KOPT-K1 (cell line): ENCODE measurements around the gene WFDC11.
"Not testable (repeated sequence)": the region's sequence is repeated elsewhere in the genome, so short reads cannot be mapped to it uniquely, and the experiment has no call there.

Source experiments
- H3K27ac ChIP-seq: fragments of 200-600 bp; sonication (generic); 2 replicates; pipeline ENCODE4 v1.5.1; 2016; ENCODE audit warnings: antibody characterized with exemption, mild to moderate bottlenecking, low read depth, low read length; ENCODE audit not compliant: poor library complexity, severe bottlenecking
- H3K36me3 ChIP-seq: fragments of 200-600 bp; sonication (generic); 2 replicates; pipeline ENCODE4 v1.5.1; 2017; ENCODE audit warnings: antibody characterized with exemption, mild to moderate bottlenecking, low read length, moderate library complexity; ENCODE audit not compliant: insufficient read depth
- H3K9me3 ChIP-seq: fragments of 200-600 bp; sonication (generic); 2 replicates; pipeline ENCODE4 v1.5.1; 2017; ENCODE audit warnings: antibody characterized with exemption, low read length, mild to moderate bottlenecking; ENCODE audit not compliant: insufficient read depth, poor library complexity, severe bottlenecking

Gene WFDC11

DNA sequence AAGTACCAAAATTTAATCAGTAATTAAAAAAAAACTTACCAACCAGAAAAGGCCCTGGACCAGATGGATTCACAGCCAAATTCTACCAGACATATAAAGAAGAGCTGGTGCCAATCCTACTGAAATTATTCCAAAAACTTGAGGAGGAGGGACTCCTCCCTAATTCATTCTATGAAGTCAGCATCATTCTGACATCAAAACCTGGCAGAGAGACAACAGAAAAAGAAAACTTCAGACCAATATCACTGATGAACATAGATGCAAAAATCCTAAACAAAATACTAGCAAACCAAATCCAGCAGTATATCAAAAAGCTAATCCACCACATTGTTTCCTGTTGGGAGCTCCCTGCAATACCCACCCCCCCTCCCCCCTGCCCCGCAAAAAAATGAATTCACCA is at the start of gene WFDC11:
Gene WFDC11 (minus strand): TSS at position 101 of the 400 bp plus-strand sequence. CDS start 19,639 bp downstream, outside the sequence.
- no peak within 1 kb of the TSS for H3K27ac ChIP-seq

DNA sequence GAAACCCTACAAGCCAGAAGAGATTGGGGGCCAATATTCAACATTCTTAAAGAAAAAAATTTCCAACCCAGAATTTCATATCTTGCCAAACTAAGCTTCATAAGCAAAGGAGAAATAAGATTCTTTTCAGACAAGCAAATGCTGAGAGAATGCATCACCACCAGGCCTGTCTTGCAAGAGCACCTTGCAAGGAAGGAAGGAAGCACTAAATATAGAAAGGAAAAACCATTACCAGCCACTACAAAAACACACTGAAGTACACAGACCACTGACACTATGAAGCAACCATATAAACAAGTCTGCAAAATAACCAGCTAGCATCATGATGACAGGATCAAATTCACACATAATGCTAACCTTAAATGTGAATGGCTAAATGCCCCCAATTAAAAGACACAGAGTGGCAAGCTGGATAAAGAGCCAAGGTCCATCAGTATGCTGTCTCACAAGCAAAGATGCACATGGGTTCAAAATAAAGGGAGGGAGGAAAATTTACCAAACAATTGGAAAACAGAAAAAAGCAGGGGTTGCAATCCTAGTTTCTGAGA is 46.2 kb upstream of the WFDC11 start:
- H3K27ac ChIP-seq, H3K9me3 ChIP-seq, H3K36me3 ChIP-seq: not testable (repeated sequence)

More for the DNA sequence above, at the start of gene WFDC11:
- H3K9me3 ChIP-seq: no peaks in the 10 kb centered on the region
- H3K36me3 ChIP-seq: no peaks in the 10 kb centered on the region

- no peaks in the 10 kb centered on the region for H3K9me3 ChIP-seq
- no peak within 1 kb of the TSS for H3K27ac ChIP-seq
- H3K36me3 ChIP-seq: no peaks in the 10 kb centered on the region
Observed at GRCh38 chr20:45704969-45705637, 35.1 kb upstream of the WFDC11 start, which contains the start of gene WFDC10B. Gene WFDC10B (minus strand): TSS chr20:45705019. CDS start chr20:45685992, 19,027 bp downstream.

DNA sequence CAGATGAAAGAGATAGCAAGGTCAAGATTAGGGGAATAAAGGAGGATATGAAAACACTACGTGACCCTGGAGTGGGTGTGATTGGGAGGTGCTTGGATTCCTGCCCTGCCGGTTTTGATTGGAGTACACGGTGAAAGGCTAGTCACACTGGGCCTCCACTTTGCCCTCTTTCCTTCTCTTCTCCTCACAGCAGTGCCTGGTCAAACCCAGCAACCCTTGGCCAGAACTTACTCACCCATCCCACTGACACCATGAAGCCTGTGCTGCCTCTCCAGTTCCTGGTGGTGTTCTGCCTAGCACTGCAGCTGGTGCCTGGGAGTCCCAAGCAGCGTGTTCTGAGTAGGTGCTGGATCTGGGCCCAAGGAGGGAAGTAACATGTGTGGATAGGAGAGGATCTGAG is 31.8 kb upstream of the WFDC11 start, which contains the start of gene WFDC13:
Gene WFDC13 (plus strand): TSS at position 166 of the 400 bp plus-strand sequence. CDS start 86 bp downstream, at position 252.
- Histone ChIP-seq H3K9me3 (no peaks in the 10 kb centered on the region), H3K27ac (no peak within 1 kb of the TSS), H3K36me3 (no peaks in the 10 kb centered on the region)

DNA sequence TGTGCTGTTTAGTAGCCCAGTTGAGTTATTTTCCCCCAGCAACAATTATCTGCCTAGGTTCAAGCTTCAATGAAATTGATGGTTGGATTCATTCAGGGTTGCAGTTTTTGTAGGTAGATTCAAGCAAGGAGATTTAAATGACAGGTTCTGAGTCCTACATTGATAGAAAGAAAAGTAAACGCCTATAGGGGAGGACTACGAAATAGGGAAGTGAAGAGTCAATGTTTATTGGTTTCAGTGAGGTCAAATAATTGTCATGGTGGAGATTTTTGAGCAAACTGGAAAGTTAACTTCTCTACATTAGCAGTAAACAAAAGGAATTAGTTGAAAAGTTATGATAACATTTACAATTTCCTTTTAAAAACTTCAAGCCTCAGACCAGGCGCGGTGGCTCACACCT is 31.1 kb upstream of the WFDC11 start:
- H3K9me3 ChIP-seq: no peaks in the 10 kb centered on the region

DNA sequence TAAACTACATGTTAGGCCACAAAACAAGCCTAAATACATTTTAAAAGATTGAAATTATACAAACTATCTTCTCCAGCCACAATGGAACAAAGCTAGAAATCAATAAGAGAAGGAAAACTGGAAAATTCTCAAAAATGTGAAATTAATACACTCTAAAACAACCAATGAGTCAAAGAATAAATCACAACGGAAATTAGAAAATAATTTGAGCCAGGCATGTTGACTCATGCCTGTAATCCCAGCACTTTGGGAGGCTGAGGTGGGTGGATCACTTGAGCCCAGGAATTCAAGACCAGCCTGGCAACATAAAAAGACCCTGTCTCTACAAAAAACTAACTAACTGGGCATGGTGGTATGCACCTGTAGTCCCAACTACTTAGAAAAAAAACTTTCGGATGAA is 25.5 kb upstream of the WFDC11 start:
- Histone ChIP-seq H3K36me3 (no peaks in the 10 kb centered on the region), H3K27ac (no peak overlapping the region), H3K9me3 (no peaks in the 10 kb centered on the region)

More for the DNA sequence above, 31.1 kb upstream of the WFDC11 start:
- no peaks in the 10 kb centered on the region for H3K36me3 ChIP-seq
- no peak overlapping the region for H3K27ac ChIP-seq

- H3K27ac ChIP-seq, H3K9me3 ChIP-seq, H3K36me3 ChIP-seq: not testable (repeated sequence)
Observed at GRCh38 chr20:45693346-45693745, 23.3 kb upstream of the WFDC11 start.

- no peak overlapping the region for H3K27ac ChIP-seq
- H3K36me3 ChIP-seq: no peaks in the 10 kb centered on the region
- no peaks in the 10 kb centered on the region for H3K9me3 ChIP-seq
Observed at GRCh38 chr20:45685896-45686295, 15.9 kb upstream of the WFDC11 start.

- Histone ChIP-seq H3K9me3 (peaks cover 15% of the 10 kb centered on the region), H3K27ac (no peak overlapping the region)
Observed at GRCh38 chr20:45679650-45680049, 9.6 kb upstream of the WFDC11 start.

DNA sequence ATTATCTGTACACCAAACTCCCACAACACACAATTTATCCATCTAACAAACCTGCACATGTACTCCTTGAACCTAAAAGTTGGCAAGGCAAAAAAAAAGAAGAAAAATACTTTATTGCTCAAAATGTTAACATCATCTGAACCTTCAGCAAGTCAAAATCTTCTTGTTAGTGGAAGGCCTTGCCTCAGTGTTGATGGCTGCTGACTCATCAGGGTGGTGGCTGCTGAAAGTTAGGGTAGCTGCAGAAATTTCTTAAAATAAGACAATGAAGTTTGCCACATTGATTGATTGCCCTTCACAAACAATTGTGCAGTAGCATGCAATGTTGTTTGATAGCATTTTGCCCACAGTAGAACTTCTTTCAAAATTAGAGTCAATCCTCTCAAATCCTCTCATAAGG is 2.7 kb upstream of the WFDC11 start:
- Histone ChIP-seq H3K9me3 (no peaks in the 10 kb centered on the region), H3K36me3 (no peaks in the 10 kb centered on the region), H3K27ac (no peak overlapping the region)

More at GRCh38 chr20:45679650-45680049, 9.6 kb upstream of the WFDC11 start:
- no peaks in the 10 kb centered on the region for H3K36me3 ChIP-seq

GRCh38 chr20:45657038-45657437 is 13.0 kb downstream of the WFDC11 start:
- not testable (repeated sequence) for H3K27ac ChIP-seq, H3K9me3 ChIP-seq, H3K36me3 ChIP-seq

- not testable (repeated sequence) for H3K9me3 ChIP-seq, H3K36me3 ChIP-seq, H3K27ac ChIP-seq
Observed at GRCh38 chr20:45651726-45652125, 18.3 kb downstream of the WFDC11 start.

- Histone ChIP-seq H3K9me3 (peaks cover 5% of the 10 kb centered on the region), H3K36me3 (no peaks in the 10 kb centered on the region), H3K27ac (no peak overlapping the region)
Observed at GRCh38 chr20:45649312-45649863, 20.7 kb downstream of the WFDC11 start.

GRCh38 chr20:45647441-45648050 is 22.5 kb downstream of the WFDC11 start:
- H3K36me3 ChIP-seq: no peaks in the 10 kb centered on the region
- H3K9me3 ChIP-seq: peaks cover 5% of the 10 kb centered on the region
- no peak overlapping the region for H3K27ac ChIP-seq

- Histone ChIP-seq H3K9me3 (peaks cover 5% of the 10 kb centered on the region), H3K36me3 (no peaks in the 10 kb centered on the region), H3K27ac (no peak overlapping the region)
Observed at GRCh38 chr20:45646875-45647274, 23.2 kb downstream of the WFDC11 start.
